OCI-LY3 (cell line): ENCODE measurements around the gene PHC2.

Experiments
- H2AFZ ChIP-seq: fragments of 200-600, 300-600 bp; shearing (Covaris generic); 2 replicates; pipeline ENCODE4 v1.6.0; 2014; ENCODE audit warnings: antibody characterized with exemption, low read depth, low read length
- H3K27ac ChIP-seq: fragments of 200-600, 300-600 bp; sonication (generic); 2 replicates; pipeline ENCODE4 v1.5.1; 2014; ENCODE audit warnings: mild to moderate bottlenecking, low read length, moderate library complexity, mixed read lengths
- H3K27me3 ChIP-seq: fragments of 200-600, 300-600 bp; sonication (generic); 2 replicates; pipeline ENCODE4 v1.6.1; 2014; ENCODE audit warnings: low read depth, low read length, mixed read lengths
- H3K36me3 ChIP-seq: fragments of 200-600, 300-600 bp; sonication (generic); replicated peaks from 2 replicates; pipeline ENCODE3; 2014; ENCODE audit warnings: low read depth, low read length, mixed read lengths
- H3K4me1 ChIP-seq: fragments of 300-600, 200-600 bp; sonication (generic); 2 replicates; pipeline ENCODE4 v1.6.1; 2014; ENCODE audit warnings: low read length, mixed read lengths
- H3K4me2 ChIP-seq: fragments of 200-600, 300-600 bp; sonication (generic); 2 replicates; pipeline ENCODE4 v1.6.1; 2014; ENCODE audit warnings: low read length, mixed read lengths
- H3K4me3 ChIP-seq: fragments of 300-600, 200-600 bp; sonication (generic); 2 replicates; pipeline ENCODE4 v1.5.1; 2014; ENCODE audit warnings: antibody characterized with exemption, mild to moderate bottlenecking, low read length, moderate library complexity
- H3K79me2 ChIP-seq: fragments of 300-600, 200-600 bp; shearing (Covaris generic); 2 replicates; pipeline ENCODE4 v1.6.1; 2014; ENCODE audit warnings: mild to moderate bottlenecking, low read length, mixed read lengths
- H3K9ac ChIP-seq: fragments of 300-600, 200-600 bp; shearing (Covaris generic); 2 replicates; pipeline ENCODE4 v1.6.0; 2014; ENCODE audit warnings: mild to moderate bottlenecking, low read length, moderate library complexity
- H3K9me3 ChIP-seq: fragments of 200-600, 300-600 bp; shearing (Covaris generic); 2 replicates; pipeline ENCODE4 v1.6.1; 2014; ENCODE audit warnings: low read length, mixed read lengths; ENCODE audit not compliant: insufficient read depth
- H4K20me1 ChIP-seq: fragments of 200-600, 300-600 bp; sonication (generic); 2 replicates; pipeline ENCODE4 v1.6.1; 2016; ENCODE audit warnings: low read length, mixed read lengths; ENCODE audit not compliant: insufficient read depth
- CTCF ChIP-seq: fragments of 200-600, 300-600 bp; sonication (generic); IDR thresholded peaks from 2 replicates; pipeline ENCODE4 v1.5.1; 2014; ENCODE audit warnings: antibody characterized with exemption, low read length, low read depth
- EZH2phosphoT487 ChIP-seq: fragments of 200-600 bp; shearing (Covaris generic); IDR thresholded peaks from 2 replicates; pipeline ENCODE4 v1.6.1; 2018; ENCODE audit warnings: antibody characterized with exemption, mixed run types, low read depth

The PHC2 gene

GRCh38 chr1:33349778-33350610, 80.9 kb downstream of the PHC2 start:
- Histone ChIP-seq H3K79me2 (peaks cover 42% of the 10 kb centered on the region), H4K20me1 (peaks cover 16% of the 10 kb centered on the region), H3K4me1 (peaks cover 13% of the 10 kb centered on the region), H3K4me3 (peak overlapping the region; percentile 95), H3K36me3 (peaks cover 3% of the 10 kb centered on the region), H3K9me3 (no peaks in the 10 kb centered on the region), H3K9ac (peak overlapping the region; percentile 99), H3K4me2 (peak overlapping the region; percentile 97), H3K27me3 (no peaks in the 10 kb centered on the region), H3K27ac (peak overlapping the region; percentile 72), H2AFZ (peak overlapping the region; percentile 88)
- TF ChIP-seq EZH2phosphoT487 (no peak), CTCF (no peak)

GRCh38 chr1:33349081-33349759, 81.7 kb downstream of the PHC2 start:
- Histone ChIP-seq H3K36me3 (peaks cover 3% of the 10 kb centered on the region), H3K4me1 (peaks cover 13% of the 10 kb centered on the region), H3K9ac (peak overlapping the region; percentile 81), H2AFZ (no peak overlapping the region), H3K4me2 (peak overlapping the region; percentile 74), H4K20me1 (peaks cover 16% of the 10 kb centered on the region), H3K4me3 (peak overlapping the region; percentile 91), H3K27ac (0 out of 2 replicates have a peak overlapping the region, but pooled peaks have one; percentile 15), H3K79me2 (peaks cover 48% of the 10 kb centered on the region), H3K9me3 (no peaks in the 10 kb centered on the region), H3K27me3 (no peaks in the 10 kb centered on the region)
- TF ChIP-seq CTCF (no peak), EZH2phosphoT487 (no peak)

GRCh38 chr1:33348676-33349080, 82.2 kb downstream of the PHC2 start:
- TF ChIP-seq EZH2phosphoT487 = no peak
- no peak for TF ChIP-seq CTCF
- H3K27ac ChIP-seq = 0 out of 2 replicates have a peak overlapping the region, but pooled peaks have one; percentile 15
- peak overlapping the region; percentile 74 for H3K4me2 ChIP-seq
- no peaks in the 10 kb centered on the region for H3K9me3 ChIP-seq
- peak overlapping the region; percentile 81 for H3K9ac ChIP-seq
- H3K4me3 ChIP-seq = peak overlapping the region; percentile 91
- peaks cover 16% of the 10 kb centered on the region for H4K20me1 ChIP-seq
- H3K4me1 ChIP-seq = peaks cover 13% of the 10 kb centered on the region
- no peak overlapping the region for H2AFZ ChIP-seq
- peaks cover 49% of the 10 kb centered on the region for H3K79me2 ChIP-seq
- no peaks in the 10 kb centered on the region for H3K27me3 ChIP-seq
- H3K36me3 ChIP-seq = peaks cover 3% of the 10 kb centered on the region

GRCh38 chr1:33348194-33348593, 82.7 kb downstream of the PHC2 start:
- H3K4me1 ChIP-seq = peaks cover 13% of the 10 kb centered on the region
- H3K4me3 ChIP-seq = peak overlapping the region; percentile 91
- no peak for TF ChIP-seq EZH2phosphoT487
- no peak for TF ChIP-seq CTCF
- H4K20me1 ChIP-seq = peaks cover 16% of the 10 kb centered on the region
- H3K27ac ChIP-seq = no peak overlapping the region
- H3K27me3 ChIP-seq = no peaks in the 10 kb centered on the region
- peaks cover 3% of the 10 kb centered on the region for H3K36me3 ChIP-seq
- peak overlapping the region; percentile 81 for H3K9ac ChIP-seq
- no peaks in the 10 kb centered on the region for H3K9me3 ChIP-seq
- peak overlapping the region; percentile 74 for H3K4me2 ChIP-seq
- no peak overlapping the region for H2AFZ ChIP-seq
- peaks cover 50% of the 10 kb centered on the region for H3K79me2 ChIP-seq
